ENCODE data around the gene DUSP1.

DNA sequence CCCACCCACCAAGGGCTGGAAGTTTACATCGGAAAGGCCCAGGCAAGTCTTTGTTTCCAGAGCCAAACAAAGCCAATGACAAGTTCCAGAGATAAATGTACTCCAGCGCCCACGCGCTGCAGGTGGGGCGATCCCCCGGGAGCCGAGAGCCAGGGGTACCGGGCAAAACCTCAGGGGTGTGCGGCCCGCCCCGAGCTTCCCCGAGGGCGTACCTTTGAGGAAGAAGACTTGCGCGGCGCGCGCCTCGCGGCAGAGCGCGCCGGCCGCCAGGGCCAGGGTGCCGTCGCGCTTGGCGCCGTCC lies 671 bp downstream of the DUSP1 start:
- TF ChIP-seq, protein P1, sequence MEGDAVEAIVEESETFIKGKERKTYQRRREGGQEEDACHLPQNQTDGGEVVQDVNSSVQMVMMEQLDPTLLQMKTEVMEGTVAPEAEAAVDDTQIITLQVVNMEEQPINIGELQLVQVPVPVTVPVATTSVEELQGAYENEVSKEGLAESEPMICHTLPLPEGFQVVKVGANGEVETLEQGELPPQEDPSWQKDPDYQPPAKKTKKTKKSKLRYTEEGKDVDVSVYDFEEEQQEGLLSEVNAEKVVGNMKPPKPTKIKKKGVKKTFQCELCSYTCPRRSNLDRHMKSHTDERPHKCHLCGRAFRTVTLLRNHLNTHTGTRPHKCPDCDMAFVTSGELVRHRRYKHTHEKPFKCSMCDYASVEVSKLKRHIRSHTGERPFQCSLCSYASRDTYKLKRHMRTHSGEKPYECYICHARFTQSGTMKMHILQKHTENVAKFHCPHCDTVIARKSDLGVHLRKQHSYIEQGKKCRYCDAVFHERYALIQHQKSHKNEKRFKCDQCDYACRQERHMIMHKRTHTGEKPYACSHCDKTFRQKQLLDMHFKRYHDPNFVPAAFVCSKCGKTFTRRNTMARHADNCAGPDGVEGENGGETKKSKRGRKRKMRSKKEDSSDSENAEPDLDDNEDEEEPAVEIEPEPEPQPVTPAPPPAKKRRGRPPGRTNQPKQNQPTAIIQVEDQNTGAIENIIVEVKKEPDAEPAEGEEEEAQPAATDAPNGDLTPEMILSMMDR (IDR thresholded peaks at IDR 0.05) = no peak
- TF ChIP-seq POLR2AphosphoS5 (IDR thresholded peaks at IDR 0.05) = no peak

All from esophagus muscularis mucosa (tissue), 3 donors.